OCI-LY7 (cell line): ENCODE results near the gene MACROD2. TPM values are rescaled to one million over a fixed set of nuclear protein-coding genes. Genes with fewer than 3 reads are reported as not detected.

ENCODE experiments used
- BruUV-seq: library from RNA; stranded (reverse); fragments of 400-500 nt; replicated peaks from 2 replicates; lab custom pipeline; 2021; lab: Mats Ljungman, UMichigan
- CTCF ChIA-PET: fragments of 300-600 bp; sonication (Branson Sonifier 250); formaldehyde crosslinking; loops from one replicate; lab custom pipeline; 2022; ENCODE audit warnings: antibody characterized with exemption; ENCODE audit not compliant: unreplicated experiment; lab: Charles Lee
- POLR2A ChIA-PET: fragments of 300-600 bp; sonication (Branson Sonifier 250); formaldehyde crosslinking; loops from one replicate; lab custom pipeline; 2022; ENCODE audit warnings: antibody characterized with exemption; lab: Charles Lee
- DNase-seq: peaks from one replicate; pipeline ENCODE4 v3.0.0-alpha.2; 2015; ENCODE audit warnings: low spot score
- H2AFZ ChIP-seq: fragments of 200-600 bp; sonication (generic), shearing (Covaris generic); 2 replicates; pipeline ENCODE4 v1.6.1; 2014; ENCODE audit warnings: mild to moderate bottlenecking, antibody characterized with exemption, low read length, moderate library complexity
- H3K27ac ChIP-seq: fragments of 200-600 bp; sonication (generic); 2 replicates; pipeline ENCODE4 v1.5.1; 2014; ENCODE audit warnings: mixed run types, low read depth, mild to moderate bottlenecking, moderate library complexity, low read length, inconsistent platforms; ENCODE audit not compliant: poor library complexity, severe bottlenecking
- H3K36me3 ChIP-seq: fragments of 200-600 bp; sonication (generic); 2 replicates; pipeline ENCODE4 v1.6.1; 2014; ENCODE audit warnings: mild to moderate bottlenecking, antibody characterized with exemption, low read length, moderate library complexity, mixed read lengths; ENCODE audit not compliant: insufficient read depth
- H3K4me1 ChIP-seq: fragments of 200-600 bp; sonication (generic); 2 replicates; pipeline ENCODE4 v1.5.1; 2014; ENCODE audit warnings: mild to moderate bottlenecking, low read length; ENCODE audit not compliant: insufficient read depth, poor library complexity, severe bottlenecking
- H3K4me2 ChIP-seq: fragments of 200-600 bp; sonication (generic); 2 replicates; pipeline ENCODE4 v1.6.1; 2014; ENCODE audit warnings: mild to moderate bottlenecking, low read length
- H3K4me3 ChIP-seq: fragments of 200-600 bp; sonication (generic); 2 replicates; pipeline ENCODE4 v1.5.1; 2014; ENCODE audit warnings: mild to moderate bottlenecking, low read depth, low read length; ENCODE audit not compliant: poor library complexity, severe bottlenecking
- H3K79me2 ChIP-seq: fragments of 200-600 bp; sonication (generic); 2 replicates; pipeline ENCODE4 v1.6.1; 2016; ENCODE audit warnings: low read depth, mild to moderate bottlenecking, low read length, moderate library complexity, mixed read lengths; ENCODE audit not compliant: insufficient read depth
- H3K9me2 ChIP-seq: fragments of 200-600 bp; sonication (generic); 2 replicates; pipeline ENCODE4 v1.6.1; 2016; ENCODE audit warnings: mild to moderate bottlenecking, low read length, mixed read lengths; ENCODE audit not compliant: insufficient read depth
- H3K9me3 ChIP-seq: fragments of 200-600 bp; sonication (generic); 2 replicates; pipeline ENCODE4 v1.6.1; 2014; ENCODE audit warnings: mild to moderate bottlenecking, mixed run types, low read length, mixed read lengths
- H4K20me1 ChIP-seq: fragments of 200-600 bp; sonication (generic); 2 replicates; pipeline ENCODE4 v1.6.1; 2014; ENCODE audit warnings: mild to moderate bottlenecking, antibody characterized with exemption, low read length, moderate library complexity, mixed read lengths; ENCODE audit not compliant: insufficient read depth
- CTCF ChIP-seq: fragments of 200-600 bp; sonication (generic); conservative IDR thresholded peaks from 2 replicates; pipeline ENCODE4 v1.5.1; 2014; ENCODE audit warnings: mild to moderate bottlenecking, antibody characterized with exemption, low read length, moderate library complexity, mixed read lengths
- EZH2phosphoT487 ChIP-seq: fragments of 200-600 bp; sonication (generic); IDR thresholded peaks from 2 replicates; pipeline ENCODE4 v1.6.1; 2018; ENCODE audit warnings: low read depth, borderline replicate concordance, mild to moderate bottlenecking, mixed run types, antibody characterized with exemption, low read length, moderate library complexity, mixed read lengths
- intact Hi-C: fragments of 100-400 bp; cut with micrococcal nuclease; formaldehyde crosslinking; loops from one replicate; pipeline ENCODE4 v1.10.0; 2022; ENCODE audit not compliant: unreplicated experiment
- total RNA-seq, 2 experiments: library from RNA; depleted of rRNA in 1 of 2; stranded (reverse); fragments of >200 nt in 1 of 2; shearing (Covaris generic) in 1 of 2; gene quantifications; 2 replicates each; pipeline ENCODE4 v1.2.3, GENCODE V29; 2014 to 2022

Gene MACROD2
- total RNA-seq, 2 experiments from 2014 or later = 0.09 to 4.5 TPM

GRCh38 chr20:14203657-14204056, 208.3 kb downstream of the MACROD2 start:
- H3K27ac ChIP-seq = no peak overlapping the region
- no peaks in the 10 kb centered on the region for H3K9me3 ChIP-seq
- no peak for TF ChIP-seq EZH2phosphoT487
- TF ChIP-seq CTCF = no peak
- H3K4me2 ChIP-seq = no peak overlapping the region
- CTCF ChIA-PET = no interaction called here
- DNase-seq = no peak
- no peaks in the 10 kb centered on the region for H3K9me2 ChIP-seq
- no peaks in the 10 kb centered on the region for H3K4me1 ChIP-seq
- H3K36me3 ChIP-seq = no peaks in the 10 kb centered on the region
- H4K20me1 ChIP-seq = no peaks in the 10 kb centered on the region
- H3K4me3 ChIP-seq = no peak overlapping the region
- no TSS peak for BruUV-seq
- POLR2A ChIA-PET = interaction anchor here (0.5 kb wide), 1 partner anchor 154 kb away, joined by 3 read pairs; no protein-coding TSS in a partner anchor
- intact Hi-C loops = no loop called here
- H2AFZ ChIP-seq = no peak overlapping the region
- H3K79me2 ChIP-seq = no peaks in the 10 kb centered on the region

- DNase-seq = no peak
- intact Hi-C loops = no loop called here
- Histone ChIP-seq H4K20me1 (no peaks in the 10 kb centered on the region), H2AFZ (no peak overlapping the region), H3K4me2 (no peak overlapping the region), H3K4me3 (no peak overlapping the region), H3K36me3 (no peaks in the 10 kb centered on the region), H3K27ac (no peak overlapping the region), H3K79me2 (no peaks in the 10 kb centered on the region), H3K4me1 (no peaks in the 10 kb centered on the region), H3K9me2 (no peaks in the 10 kb centered on the region), H3K9me3 (no peaks in the 10 kb centered on the region)
- ChIA-PET CTCF (no interaction called here), POLR2A (no interaction called here)
- no TSS peak for BruUV-seq
- TF ChIP-seq EZH2phosphoT487 = no peak
- TF ChIP-seq CTCF = no peak
These were observed 212.3 kb downstream of the MACROD2 start for GRCh38 chr20:14207591-14207990.

- intact Hi-C loops = no loop called here
- Histone ChIP-seq H4K20me1 (no peaks in the 10 kb centered on the region), H2AFZ (no peak overlapping the region), H3K4me3 (no peak overlapping the region), H3K79me2 (no peaks in the 10 kb centered on the region), H3K36me3 (no peaks in the 10 kb centered on the region), H3K4me2 (no peak overlapping the region), H3K27ac (no peak overlapping the region), H3K4me1 (no peaks in the 10 kb centered on the region), H3K9me3 (no peaks in the 10 kb centered on the region), H3K9me2 (no peaks in the 10 kb centered on the region)
- CTCF ChIA-PET = no interaction called here
- POLR2A ChIA-PET = interaction anchor here (0.9 to 1.1 kb wide), 2 partner anchors 55 to 1017 kb away, joined by 3 read pairs; no protein-coding TSS in a partner anchor
- no peak for DNase-seq
- BruUV-seq = no TSS peak
- TF ChIP-seq CTCF = no peak
- TF ChIP-seq EZH2phosphoT487 = no peak
These were observed 213.6 kb downstream of the MACROD2 start for GRCh38 chr20:14208956-14209355.
